Measurements from ENCODE around the gene SMIM7. TPM values are rescaled to one million over a fixed set of nuclear protein-coding genes. Genes with fewer than 3 reads are reported as not detected.

Gene SMIM7
- total RNA-seq, 1 donor from 2014 or later: 71.9 TPM

- DNase-seq (ENCODE audit: low spot score) (no peak), ATAC-seq (no peak)
- intact Hi-C loops (cut with DNase I): loop anchor here (2.0 kb wide), 1 partner anchor 54 kb away; the partner anchor contains the start of gene SLC35E1
These were observed 33.1 kb downstream of the SMIM7 start for GRCh38 chr19:16626796-16627192.

- intact Hi-C loops (cut with DNase I): no loop called here
- no peak for ATAC-seq
These were observed 34.6 kb downstream of the SMIM7 start for GRCh38 chr19:16625163-16625958.

GRCh38 chr19:16624236-16624635 lies 35.7 kb downstream of the SMIM7 start:
- ATAC-seq (no peak), DNase-seq (ENCODE audit: low spot score) (no peak)
- intact Hi-C loops (cut with DNase I): no loop called here

More at GRCh38 chr19:16625163-16625958, 34.6 kb downstream of the SMIM7 start:
- no peak for DNase-seq (ENCODE audit: low spot score)

- intact Hi-C loops (cut with DNase I): no loop called here
- ATAC-seq: no peak
- no peak for DNase-seq (ENCODE audit: low spot score)
These were observed 36.4 kb downstream of the SMIM7 start for GRCh38 chr19:16623576-16623975.

GRCh38 chr19:16623066-16623465 lies 36.9 kb downstream of the SMIM7 start:
- DNase-seq (ENCODE audit: low spot score) (no peak), ATAC-seq (no peak)
- intact Hi-C loops (cut with DNase I): no loop called here

GRCh38 chr19:16621165-16621800 lies 38.7 kb downstream of the SMIM7 start:
- DNase-seq (ENCODE audit: low spot score): no peak
- intact Hi-C loops (cut with DNase I): no loop called here
- peak; percentile 12 for ATAC-seq

- intact Hi-C loops (cut with DNase I): no loop called here
- DNase-seq (ENCODE audit: low spot score): no peak
- no peak for ATAC-seq
These were observed 39.4 kb downstream of the SMIM7 start for GRCh38 chr19:16620584-16620983.

- intact Hi-C loops (cut with DNase I): no loop called here
- no peak for DNase-seq (ENCODE audit: low spot score)
- ATAC-seq: peak; percentile 33
These were observed 39.9 kb downstream of the SMIM7 start for GRCh38 chr19:16620018-16620417.

GRCh38 chr19:16619457-16619856 lies 40.5 kb downstream of the SMIM7 start:
- ATAC-seq (peak; percentile 40), DNase-seq (ENCODE audit: low spot score) (no peak)
- intact Hi-C loops (cut with DNase I): no loop called here

GRCh38 chr19:16618248-16618647 lies 41.7 kb downstream of the SMIM7 start:
- intact Hi-C loops (cut with DNase I): no loop called here
- DNase-seq (ENCODE audit: low spot score): no peak
- ATAC-seq: no peak

GRCh38 chr19:16615808-16616207 lies 44.1 kb downstream of the SMIM7 start:
- intact Hi-C loops (cut with DNase I): loop anchor here (2.0 kb wide), 1 partner anchor 23 kb away; no protein-coding TSS in a partner anchor
- no peak for ATAC-seq
- no peak for DNase-seq (ENCODE audit: low spot score)

GRCh38 chr19:16614941-16615340 lies 45.0 kb downstream of the SMIM7 start:
- DNase-seq (ENCODE audit: low spot score): no peak
- intact Hi-C loops (cut with DNase I): loop anchor here (2.0 kb wide), 1 partner anchor 24 kb away; no protein-coding TSS in a partner anchor
- no peak for ATAC-seq

GRCh38 chr19:16613841-16614240 lies 46.1 kb downstream of the SMIM7 start:
- no peak for DNase-seq (ENCODE audit: low spot score)
- ATAC-seq: no peak
- intact Hi-C loops (cut with DNase I): loop anchor here (2.0 kb wide), 1 partner anchor 25 kb away; no protein-coding TSS in a partner anchor

- intact Hi-C loops (cut with DNase I): no loop called here
- ATAC-seq: no peak
These were observed 47.3 kb downstream of the SMIM7 start for GRCh38 chr19:16612636-16613035.

GRCh38 chr19:16611121-16611520 lies 48.8 kb downstream of the SMIM7 start:
- DNase-seq (ENCODE audit: low spot score) (no peak), ATAC-seq (no peak)
- intact Hi-C loops (cut with DNase I): no loop called here

More at GRCh38 chr19:16612636-16613035, 47.3 kb downstream of the SMIM7 start:
- no peak for DNase-seq (ENCODE audit: low spot score)

- intact Hi-C loops (cut with DNase I): no loop called here
- ATAC-seq (no peak), DNase-seq (ENCODE audit: low spot score) (no peak)
These were observed 50.3 kb downstream of the SMIM7 start for GRCh38 chr19:16609511-16610200.

- peak; percentile 93 for ATAC-seq
- DNase-seq (ENCODE audit: low spot score): no peak
- intact Hi-C loops (cut with DNase I): no loop called here
These were observed 51.6 kb downstream of the SMIM7 start for GRCh38 chr19:16608290-16608739.

- no peak for DNase-seq (ENCODE audit: low spot score)
- intact Hi-C loops (cut with DNase I): no loop called here
- peak; percentile 4 for ATAC-seq
These were observed 52.1 kb downstream of the SMIM7 start for GRCh38 chr19:16607819-16608218.

- ATAC-seq (peak; percentile 6), DNase-seq (ENCODE audit: low spot score) (no peak)
- intact Hi-C loops (cut with DNase I): no loop called here
These were observed 54.4 kb downstream of the SMIM7 start for GRCh38 chr19:16605553-16605994.
